HG03025 (cell line): ENCODE results near the gene CACNA2D1.
"Not testable (repeated sequence)": the region's sequence is repeated elsewhere in the genome, so short reads cannot be mapped to it uniquely, and the experiment has no call there.

Source experiments
- ATAC-seq: cut with Tn5 transposase; IDR thresholded peaks from one replicate; pipeline ENCODE4 v1.9.1; 2021; ENCODE audit warnings: mild to moderate bottlenecking, moderate library complexity; ENCODE audit not compliant: unreplicated experiment, low FRiP score

CACNA2D1 gene

DNA sequence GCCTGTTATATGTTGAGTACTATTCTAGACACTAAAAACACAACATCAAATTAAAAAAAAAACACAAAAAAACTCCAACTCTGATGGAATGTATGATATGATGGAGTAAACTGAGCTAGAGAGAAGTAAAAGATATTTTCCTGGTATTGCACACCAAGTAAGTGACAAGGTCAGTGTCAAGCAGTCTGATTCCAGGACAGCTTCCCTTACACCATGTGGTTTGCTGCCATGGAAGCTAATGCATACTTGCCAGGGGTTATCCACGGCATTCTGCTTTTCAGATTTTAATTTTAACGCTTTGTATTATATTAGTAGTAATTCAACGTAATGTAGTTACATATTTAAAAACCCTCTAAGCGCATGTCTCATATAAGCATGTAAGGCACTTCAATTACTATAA is 48.4 kb downstream of the CACNA2D1 start:
- no peak for ATAC-seq

DNA sequence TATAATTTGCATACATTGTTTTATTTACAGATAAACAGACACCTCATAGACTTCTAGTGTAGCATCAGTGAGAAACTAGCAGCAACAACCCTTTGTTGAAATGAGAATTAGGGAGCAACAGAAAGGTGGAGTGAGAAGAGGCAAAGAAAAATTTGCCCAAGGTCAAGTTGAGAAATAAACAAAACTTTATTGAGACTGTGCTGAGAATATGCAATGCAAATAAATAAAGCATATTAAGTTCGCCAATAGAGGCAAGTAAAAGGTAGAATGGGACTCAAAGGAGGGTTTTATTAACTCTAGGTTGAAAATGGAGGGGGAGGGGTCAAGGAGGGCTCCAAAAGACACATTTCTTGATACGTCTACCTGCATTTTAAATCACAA is 49.7 kb downstream of the CACNA2D1 start:
- no peak for ATAC-seq

GRCh38 chr7:82393076-82393839 is 50.3 kb downstream of the CACNA2D1 start:
- no peak for ATAC-seq

- no peak for ATAC-seq
These were observed 52.6 kb downstream of the CACNA2D1 start for GRCh38 chr7:82390936-82391335.

DNA sequence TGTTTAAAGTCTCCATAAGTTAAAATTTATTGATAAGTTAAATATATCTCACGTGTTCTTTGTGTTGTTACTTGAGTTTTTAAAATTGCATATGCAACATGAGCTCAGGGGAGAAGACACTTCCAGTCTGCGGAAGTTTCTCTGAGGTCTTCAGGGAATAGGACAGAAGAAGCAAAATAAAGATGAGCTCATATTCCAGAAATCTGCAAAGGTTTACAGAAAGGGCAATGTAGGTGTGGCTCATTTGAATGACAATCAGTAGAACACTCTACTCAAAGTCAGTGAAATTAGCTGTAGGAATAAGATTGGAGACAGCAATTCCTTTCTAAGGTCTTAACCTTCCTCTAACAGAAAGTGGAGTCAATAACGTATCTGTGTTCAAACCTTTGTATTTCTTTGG is 53.7 kb downstream of the CACNA2D1 start:
- ATAC-seq = no peak

- no peak for ATAC-seq
These were observed 55.4 kb downstream of the CACNA2D1 start for GRCh38 chr7:82388138-82388537.

GRCh38 chr7:82386571-82386970 is 57.0 kb downstream of the CACNA2D1 start:
- ATAC-seq = not testable (repeated sequence)

DNA sequence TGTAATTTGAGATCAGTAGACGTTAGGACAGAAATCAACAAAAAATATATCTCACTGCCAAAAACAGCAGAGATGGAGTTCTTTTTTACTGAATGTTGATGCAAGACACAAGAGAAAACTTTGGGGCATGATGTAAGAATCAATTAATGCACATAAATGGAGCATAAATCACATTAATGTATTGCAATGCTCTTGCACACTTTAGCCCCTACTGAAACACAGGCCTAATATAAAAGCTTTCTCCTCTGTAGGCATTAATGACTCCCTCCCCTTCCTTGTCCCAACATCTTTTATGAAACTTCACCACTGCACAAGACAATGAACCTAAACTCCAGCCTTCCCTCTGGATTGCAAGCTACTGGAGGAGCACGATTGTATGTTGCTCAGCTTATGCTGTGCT is 58.8 kb downstream of the CACNA2D1 start:
- no peak for ATAC-seq

- no peak for ATAC-seq
These were observed 59.5 kb downstream of the CACNA2D1 start for GRCh38 chr7:82384051-82384464.

GRCh38 chr7:82382276-82382675 is 61.3 kb downstream of the CACNA2D1 start:
- ATAC-seq = no peak

- no peak for ATAC-seq
These were observed 66.8 kb downstream of the CACNA2D1 start for GRCh38 chr7:82376739-82377138.

DNA sequence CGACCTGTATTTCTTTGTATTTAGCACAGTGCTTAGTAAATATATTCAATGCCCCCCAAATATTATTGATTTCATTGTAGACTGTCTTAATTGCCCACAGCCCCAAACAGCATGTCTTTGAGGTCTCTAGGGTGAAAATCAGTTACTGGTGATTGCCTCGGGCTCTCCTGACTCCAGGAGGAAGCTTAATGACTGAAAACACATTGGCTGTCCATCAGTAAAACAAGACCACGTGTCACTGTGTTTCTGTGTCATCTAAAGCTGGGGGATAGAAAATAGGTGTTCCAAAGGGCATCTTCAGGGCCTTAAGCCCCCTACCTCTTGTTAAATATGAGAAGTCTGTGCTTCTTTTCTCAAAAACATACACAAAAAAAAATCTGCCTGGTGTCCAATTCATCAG is 67.9 kb downstream of the CACNA2D1 start:
- no peak for ATAC-seq

- ATAC-seq = no peak
These were observed 68.4 kb downstream of the CACNA2D1 start for GRCh38 chr7:82375129-82375528.

DNA sequence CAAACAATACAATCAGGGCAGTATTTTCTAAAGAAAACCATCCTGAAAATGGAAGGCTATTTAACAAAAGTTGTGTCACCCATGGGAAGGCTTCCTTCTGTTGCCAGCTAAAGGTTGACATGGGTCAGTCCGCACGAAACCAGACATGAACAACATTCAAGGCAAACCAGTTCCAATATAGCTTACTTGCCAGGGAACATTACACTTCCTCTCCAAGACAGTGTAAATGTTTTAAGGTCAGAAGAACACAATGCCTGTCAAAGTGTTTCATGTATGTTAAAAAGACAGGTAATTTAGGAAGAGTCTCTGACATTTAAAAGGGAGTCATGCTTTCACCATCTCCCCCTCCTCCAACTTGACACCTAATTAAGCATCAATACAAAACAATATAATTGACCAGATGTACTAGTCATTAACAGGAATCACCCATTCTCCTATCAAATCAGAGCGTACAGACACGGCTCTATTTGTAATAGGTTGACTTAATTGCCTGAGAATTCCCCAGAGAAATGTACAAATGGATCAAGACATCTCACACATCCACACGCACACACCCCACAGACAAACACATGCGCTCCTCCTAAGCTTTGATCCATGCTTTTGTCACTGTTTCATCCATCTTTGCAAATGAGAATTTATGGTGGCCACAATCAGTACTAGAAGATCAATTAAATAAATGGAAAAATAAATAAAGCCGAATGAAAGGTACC is 69.5 kb downstream of the CACNA2D1 start:
- no peak for ATAC-seq

DNA sequence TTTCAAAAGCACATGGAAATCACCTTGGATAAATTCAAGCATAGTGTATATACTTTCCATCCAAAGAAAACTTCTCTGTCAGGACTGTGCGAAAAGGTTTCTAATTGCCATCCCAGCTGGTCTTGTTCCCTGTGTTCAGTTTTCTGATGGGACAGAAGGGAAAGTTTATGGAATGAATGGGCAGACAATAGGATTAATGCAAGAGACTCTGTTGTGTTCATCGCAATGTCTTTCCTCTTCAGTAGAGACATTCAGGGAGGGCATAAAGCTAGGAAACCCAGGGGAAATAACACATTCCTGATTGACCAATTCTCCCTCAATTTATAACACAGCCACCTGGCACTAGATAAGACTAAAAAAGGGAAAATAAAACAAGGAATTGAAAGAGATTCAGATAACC is 78.9 kb downstream of the CACNA2D1 start:
- ATAC-seq = no peak

- no peak for ATAC-seq
These were observed 79.5 kb downstream of the CACNA2D1 start for GRCh38 chr7:82364048-82364447.

GRCh38 chr7:82362129-82362706 is 81.4 kb downstream of the CACNA2D1 start:
- no peak for ATAC-seq

GRCh38 chr7:82360591-82361368 is 82.8 kb downstream of the CACNA2D1 start:
- no peak for ATAC-seq

- no peak for ATAC-seq
These were observed 84.2 kb downstream of the CACNA2D1 start for GRCh38 chr7:82359426-82359825.

- no peak for ATAC-seq
These were observed 84.7 kb downstream of the CACNA2D1 start for GRCh38 chr7:82358923-82359322.

GRCh38 chr7:82358009-82358578 is 85.5 kb downstream of the CACNA2D1 start:
- ATAC-seq = no peak
